PFSK-1 (cell line): ENCODE data around the gene MGMT.

Experiments
- FOXP2 ChIP-seq: optimal IDR thresholded peaks from 2 replicates; pipeline ENCODE3; 2011; ENCODE audit warnings: borderline replicate concordance, control low read depth, inconsistent platforms; ENCODE audit not compliant: insufficient read depth; ENCODE audit errors: extremely low read length, extremely low read depth
- POLR2AphosphoS5 ChIP-seq: IDR thresholded peaks from 2 replicates; pipeline ENCODE4 v1.6.1; 2012; ENCODE audit warnings: low read depth, mild to moderate bottlenecking, control low read depth, low read length, moderate library complexity
- REST ChIP-seq, 2 experiments: IDR thresholded peaks; 2 replicates each; pipeline versions ENCODE4 v1.6.1 to v1.8.0; 2011 to 2012; ENCODE audit warnings: low read depth in 2 of 2, low read length in 2 of 2, control low read depth in 1 of 2, inconsistent platforms in 1 of 2, mild to moderate bottlenecking in 1 of 2, moderate library complexity in 1 of 2; ENCODE audit not compliant: insufficient read depth in 1 of 2
- SIN3A ChIP-seq: IDR thresholded peaks from 2 replicates; pipeline ENCODE4 v1.6.1; 2012; ENCODE audit warnings: mild to moderate bottlenecking, low read length, moderate library complexity, borderline replicate concordance; ENCODE audit not compliant: insufficient read depth
- TAF1 ChIP-seq: IDR thresholded peaks from 2 replicates; pipeline ENCODE4 v1.6.1; 2012; ENCODE audit warnings: low read length, control low read depth, borderline replicate concordance; ENCODE audit not compliant: insufficient read depth

MGMT gene

GRCh38 chr10:129744134-129745111 is 277.4 kb downstream of the MGMT start:
- TF ChIP-seq POLR2AphosphoS5 (no peak), REST (IDR thresholded peaks at IDR 0.05; ENCODE audit: insufficient read depth in 1 of 2, low read depth in 2 of 2, low read length in 2 of 2) (no peak), FOXP2 (no peak), TAF1 (no peak), SIN3A (no peak)

GRCh38 chr10:129745186-129745750 is 278.2 kb downstream of the MGMT start:
- TF ChIP-seq FOXP2 (no peak), SIN3A (no peak), TAF1 (no peak), REST (IDR thresholded peaks at IDR 0.05; ENCODE audit: insufficient read depth in 1 of 2, low read depth in 2 of 2, low read length in 2 of 2) (no peak)

GRCh38 chr10:129754211-129755050 is 287.4 kb downstream of the MGMT start:
- TF ChIP-seq TAF1, result no peak
- TF ChIP-seq POLR2AphosphoS5, result no peak

- no peak for TF ChIP-seq SIN3A
- no peak for TF ChIP-seq POLR2AphosphoS5
- TF ChIP-seq TAF1, result no peak
- no peak for TF ChIP-seq REST (IDR thresholded peaks at IDR 0.05; ENCODE audit: insufficient read depth in 1 of 2, low read depth in 2 of 2, low read length in 2 of 2)
- no peak for TF ChIP-seq FOXP2
Measured at GRCh38 chr10:129755158-129755591, 288.1 kb downstream of the MGMT start.

- TF ChIP-seq TAF1, result no peak
- TF ChIP-seq SIN3A, result no peak
- no peak for TF ChIP-seq POLR2AphosphoS5
- no peak for TF ChIP-seq FOXP2
- TF ChIP-seq REST (IDR thresholded peaks at IDR 0.05; ENCODE audit: insufficient read depth in 1 of 2, low read depth in 2 of 2, low read length in 2 of 2), result no peak
Measured at GRCh38 chr10:129755621-129756020, 288.6 kb downstream of the MGMT start.
